Esophagus squamous epithelium (tissue), 4 donors: Measurements from ENCODE around the gene ENKD1.

Experiments
- CTCF ChIP-seq, 6 experiments: fragments of 450-650 bp in 4 of 6; fragments of 200-600 bp in 2 of 6; sonication (generic) in 2 of 6; IDR thresholded peaks; one replicate each; pipeline ENCODE4 v1.5.1; 2016 to 2019; ENCODE audit warnings: antibody characterized with exemption in 6 of 6, mild to moderate bottlenecking in 4 of 6, moderate library complexity in 4 of 6
- POLR2A ChIP-seq, 4 donors: fragments of 450-650 bp; IDR thresholded peaks; one replicate each; pipeline ENCODE4 v1.6.1; 2017; ENCODE audit warnings: antibody characterized with exemption in 4 of 4, mild to moderate bottlenecking in 4 of 4, moderate library complexity in 3 of 4

GRCh38 chr16:67669499-67670101, 3.0 kb upstream of the ENKD1 start:
- TF ChIP-seq CTCF (IDR thresholded peaks at IDR 0.05) (no peak), POLR2A (IDR thresholded peaks at IDR 0.05) (no peak)
